Rectal smooth muscle tissue (tissue), 1 donor: ENCODE results near the gene RPRD1A.
A peak's percentile ranks its signal among the peaks of the same experiment; 100 is the strongest.
"Not testable (repeated sequence)": the region's sequence is repeated elsewhere in the genome, so short reads cannot be mapped to it uniquely, and the experiment has no call there.

ENCODE experiments used
- H3K27ac ChIP-seq: one replicate; pipeline ENCODE4 v1.7.0; 2013; ENCODE audit warnings: low read depth, low read length, inconsistent platforms
- H3K27me3 ChIP-seq: one replicate; pipeline ENCODE4 v1.7.0; 2013; ENCODE audit warnings: low read length; ENCODE audit not compliant: control insufficient read depth, insufficient read depth
- H3K36me3 ChIP-seq: one replicate; pipeline ENCODE4 v1.7.0; 2013; ENCODE audit warnings: low read length; ENCODE audit not compliant: control insufficient read depth, insufficient read depth
- H3K4me1 ChIP-seq: one replicate; pipeline ENCODE4 v1.7.0; 2013; ENCODE audit warnings: low read length; ENCODE audit not compliant: control insufficient read depth, insufficient read depth
- H3K4me3 ChIP-seq: one replicate; pipeline ENCODE4 v1.7.0; 2013; ENCODE audit warnings: low read length
- H3K9ac ChIP-seq: one replicate; pipeline ENCODE4 v1.7.0; 2013; ENCODE audit warnings: low read length

RPRD1A gene

DNA sequence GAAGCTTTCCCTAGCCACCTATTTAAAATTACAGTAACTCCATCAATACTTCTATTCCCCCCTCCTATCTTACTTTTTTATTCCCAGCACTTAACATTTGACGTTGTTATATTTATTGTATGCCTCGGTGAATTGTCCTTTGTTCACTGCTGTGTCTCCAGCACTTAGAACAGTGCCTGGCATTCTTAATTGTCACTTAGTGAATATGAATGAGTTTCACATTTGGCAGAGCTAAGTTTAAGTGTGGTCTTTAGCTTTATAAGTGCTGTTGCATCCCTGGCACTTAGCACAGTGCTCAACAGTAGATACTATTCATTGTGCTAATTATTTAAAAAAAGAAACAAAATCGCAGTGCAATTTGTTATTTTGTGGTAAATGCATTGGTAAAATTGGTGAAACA lies 93.2 kb downstream of the RPRD1A start:
- no peak overlapping the region for H3K9ac ChIP-seq
- peaks cover 20% of the 10 kb centered on the region for H3K36me3 ChIP-seq
- no peaks in the 10 kb centered on the region for H3K27me3 ChIP-seq
- H3K27ac ChIP-seq = no peak overlapping the region
- peaks cover 9% of the 10 kb centered on the region for H3K4me1 ChIP-seq
- H3K4me3 ChIP-seq = no peak overlapping the region

GRCh38 chr18:35973650-35974049 lies 93.7 kb downstream of the RPRD1A start:
- Histone ChIP-seq H3K4me1 (peaks cover 9% of the 10 kb centered on the region), H3K27ac (no peak overlapping the region), H3K36me3 (peaks cover 17% of the 10 kb centered on the region), H3K4me3 (peak overlapping the region; percentile 77), H3K27me3 (no peaks in the 10 kb centered on the region), H3K9ac (no peak overlapping the region)

GRCh38 chr18:35972197-35973000 lies 95.0 kb downstream of the RPRD1A start, which contains the start of gene RMP24:
TSS of gene RMP24 (plus strand) at chr18:35972679.
- H3K27ac ChIP-seq = peak within 1 kb of the TSS; percentile 88
- peaks cover 6% of the 10 kb centered on the region for H3K36me3 ChIP-seq
- H3K4me1 ChIP-seq = peaks cover 9% of the 10 kb centered on the region
- H3K9ac ChIP-seq = peak within 1 kb of the TSS; percentile 83
- peak within 1 kb of the TSS; percentile 77 for H3K4me3 ChIP-seq
- H3K27me3 ChIP-seq = no peaks in the 10 kb centered on the region

GRCh38 chr18:35971661-35972196 lies 95.6 kb downstream of the RPRD1A start:
- H3K9ac ChIP-seq = peak overlapping the region; percentile 53
- H3K36me3 ChIP-seq = peaks cover 5% of the 10 kb centered on the region
- H3K4me1 ChIP-seq = peaks cover 9% of the 10 kb centered on the region
- H3K4me3 ChIP-seq = peak overlapping the region; percentile 77
- peak overlapping the region; percentile 88 for H3K27ac ChIP-seq
- H3K27me3 ChIP-seq = no peaks in the 10 kb centered on the region

DNA sequence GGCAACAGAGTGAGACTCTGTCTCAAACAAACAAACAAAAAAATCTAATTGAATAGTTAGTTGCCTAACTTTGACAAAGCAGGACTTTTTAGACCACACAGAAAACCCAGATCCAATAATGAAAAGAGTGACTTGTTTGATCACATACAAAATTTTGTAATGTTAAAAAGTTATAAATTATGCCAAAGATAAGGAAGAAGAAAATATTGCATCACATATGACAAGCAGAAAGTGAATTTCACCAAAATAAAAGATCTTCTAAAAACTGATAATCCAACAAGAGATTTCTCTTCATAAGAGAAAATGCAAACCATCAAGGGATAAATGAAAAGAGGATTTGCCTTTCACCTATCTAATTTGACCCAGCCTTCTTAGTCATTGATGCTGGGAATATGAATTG lies 97.7 kb downstream of the RPRD1A start:
- H3K27me3 ChIP-seq = no peaks in the 10 kb centered on the region
- peaks cover 9% of the 10 kb centered on the region for H3K4me1 ChIP-seq
- no peaks in the 10 kb centered on the region for H3K36me3 ChIP-seq
- no peak overlapping the region for H3K4me3 ChIP-seq
- H3K9ac ChIP-seq = no peak overlapping the region
- no peak overlapping the region for H3K27ac ChIP-seq

DNA sequence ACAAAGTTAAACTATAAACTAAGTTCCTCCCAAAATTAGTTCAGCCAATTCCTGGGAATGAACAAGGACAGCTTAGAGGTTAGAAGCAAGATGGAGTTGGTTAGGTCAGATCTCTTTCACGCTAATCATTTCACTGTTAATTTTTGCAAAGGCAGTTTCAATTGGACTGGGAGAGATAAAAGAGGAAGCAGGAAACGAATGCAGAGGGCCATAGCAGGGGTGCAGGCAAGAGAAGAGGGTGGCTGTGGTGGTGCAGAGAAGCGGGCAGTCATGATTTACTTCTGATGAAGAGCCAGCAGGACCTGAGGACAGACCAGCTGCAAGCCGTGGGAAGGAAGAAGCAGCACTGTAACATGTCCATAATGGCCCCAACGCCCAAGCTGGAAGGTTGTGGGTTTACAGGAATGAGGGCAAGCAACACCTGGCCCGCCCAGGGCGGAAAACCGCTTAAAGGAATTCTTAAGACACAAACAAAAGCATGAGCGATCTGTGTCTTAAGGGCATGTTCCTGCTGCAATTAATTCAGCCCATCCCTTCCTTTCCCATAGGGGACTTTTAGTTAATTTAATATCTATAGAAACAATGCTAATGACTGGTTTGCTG lies 99.0 kb downstream of the RPRD1A start:
- no peaks in the 10 kb centered on the region for H3K36me3 ChIP-seq
- no peak overlapping the region for H3K4me3 ChIP-seq
- peaks cover 4% of the 10 kb centered on the region for H3K4me1 ChIP-seq
- H3K27me3 ChIP-seq = no peaks in the 10 kb centered on the region
- no peak overlapping the region for H3K27ac ChIP-seq
- H3K9ac ChIP-seq = no peak overlapping the region

DNA sequence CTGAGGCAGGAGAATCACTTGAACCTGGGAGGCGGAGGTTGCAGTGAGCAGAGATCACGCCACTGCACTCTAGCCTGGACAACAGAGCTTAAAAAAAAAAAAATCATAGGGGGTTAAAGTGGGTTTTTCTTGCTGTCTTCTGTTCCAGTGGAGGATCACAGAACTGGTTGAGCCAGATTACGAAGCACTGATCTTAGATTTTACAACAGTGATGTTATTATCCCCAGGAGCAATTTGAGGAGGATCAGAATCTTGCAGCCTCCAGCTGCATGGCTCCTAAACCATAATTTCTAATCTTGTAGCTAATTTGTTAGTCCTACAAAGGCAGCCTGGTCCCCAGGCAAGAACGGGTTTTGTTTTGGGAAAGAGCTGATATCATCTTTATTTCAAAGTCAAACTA lies 99.5 kb downstream of the RPRD1A start:
- not testable (repeated sequence) for H3K27me3 ChIP-seq, H3K9ac ChIP-seq, H3K4me3 ChIP-seq, H3K27ac ChIP-seq, H3K36me3 ChIP-seq, H3K4me1 ChIP-seq

DNA sequence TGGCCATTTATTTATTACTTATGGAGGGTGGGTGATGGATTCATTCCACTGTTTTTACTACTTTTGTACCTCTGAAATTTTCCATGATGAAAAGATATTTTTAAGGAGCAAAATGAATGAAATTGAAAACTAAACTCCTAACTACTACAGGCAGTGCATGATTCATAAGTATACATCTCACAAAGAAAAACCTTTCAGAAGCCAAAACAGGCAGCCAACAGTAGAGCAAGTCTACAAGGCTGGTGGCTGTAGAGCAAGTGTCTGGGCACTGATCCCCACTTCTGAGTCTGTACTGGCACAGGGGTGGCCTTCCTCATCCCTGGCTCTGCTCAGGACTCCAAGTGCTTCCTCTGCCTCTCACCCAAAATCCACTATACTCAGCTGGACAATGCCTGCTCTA lies 103.0 kb downstream of the RPRD1A start:
- Histone ChIP-seq H3K4me3 (no peak overlapping the region), H3K27me3 (no peaks in the 10 kb centered on the region), H3K9ac (no peak overlapping the region), H3K4me1 (no peaks in the 10 kb centered on the region), H3K27ac (no peak overlapping the region), H3K36me3 (no peaks in the 10 kb centered on the region)

- no peak overlapping the region for H3K27ac ChIP-seq
- H3K36me3 ChIP-seq = no peaks in the 10 kb centered on the region
- no peak overlapping the region for H3K4me3 ChIP-seq
- H3K9ac ChIP-seq = no peak overlapping the region
- H3K4me1 ChIP-seq = no peaks in the 10 kb centered on the region
- no peaks in the 10 kb centered on the region for H3K27me3 ChIP-seq
Measured at GRCh38 chr18:35962320-35962719, 105.0 kb downstream of the RPRD1A start.

DNA sequence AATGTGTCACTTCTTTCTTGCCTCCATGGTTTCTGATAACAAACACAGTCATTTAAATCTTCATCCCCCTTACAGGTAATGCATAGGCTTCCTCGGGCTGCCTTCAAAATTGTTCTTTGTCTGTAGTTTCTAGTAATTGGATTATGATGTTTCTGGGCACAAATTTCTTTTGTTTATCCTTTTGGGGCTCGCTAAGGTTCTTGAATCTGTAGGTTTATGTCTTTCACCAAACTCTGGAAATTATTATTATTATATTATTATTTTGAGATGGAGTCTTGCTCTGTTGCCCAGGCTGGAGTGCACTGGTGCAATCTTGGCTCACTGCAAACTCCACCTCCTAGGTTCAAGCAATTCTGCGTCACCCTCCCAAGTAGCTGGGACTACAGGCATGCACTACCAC lies 111.1 kb downstream of the RPRD1A start:
- Histone ChIP-seq H3K4me1 (no peaks in the 10 kb centered on the region), H3K36me3 (no peaks in the 10 kb centered on the region), H3K27me3 (no peaks in the 10 kb centered on the region)

DNA sequence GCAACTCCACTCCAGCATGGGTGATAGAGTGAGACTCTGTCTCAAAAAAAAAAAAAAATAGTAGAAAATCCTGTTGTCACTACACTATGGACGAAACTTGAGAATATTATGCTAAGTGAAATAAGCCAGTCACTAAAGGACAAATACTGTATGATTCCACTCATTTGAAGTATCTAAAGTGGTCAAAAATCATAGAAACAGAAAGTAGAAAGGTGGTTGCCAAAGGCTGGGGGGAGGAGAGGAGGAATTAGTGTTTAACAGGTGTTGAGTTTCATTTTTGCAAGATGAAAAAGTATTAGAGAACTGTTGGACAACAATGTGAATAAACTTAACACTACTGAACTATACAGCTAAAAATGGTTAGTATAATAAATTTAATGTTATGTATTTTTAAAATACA lies 113.7 kb downstream of the RPRD1A start:
- no peaks in the 10 kb centered on the region for H3K4me1 ChIP-seq
- no peaks in the 10 kb centered on the region for H3K27me3 ChIP-seq
- no peak overlapping the region for H3K27ac ChIP-seq
- H3K9ac ChIP-seq = no peak overlapping the region
- no peaks in the 10 kb centered on the region for H3K36me3 ChIP-seq
- H3K4me3 ChIP-seq = no peak overlapping the region

More for the DNA sequence above, 111.1 kb downstream of the RPRD1A start:
- H3K9ac ChIP-seq = no peak overlapping the region
- H3K4me3 ChIP-seq = no peak overlapping the region
- no peak overlapping the region for H3K27ac ChIP-seq

- Histone ChIP-seq H3K4me1 (no peaks in the 10 kb centered on the region), H3K36me3 (no peaks in the 10 kb centered on the region), H3K9ac (no peak overlapping the region), H3K4me3 (no peak overlapping the region), H3K27ac (no peak overlapping the region), H3K27me3 (no peaks in the 10 kb centered on the region)
Measured at GRCh38 chr18:35950628-35950982, 116.8 kb downstream of the RPRD1A start.
